ENCODE results near the gene FKBP5. TPM values are rescaled to one million over a fixed set of nuclear protein-coding genes. Genes with fewer than 3 reads are reported as not detected.

FKBP5 gene
- total RNA-seq, 1 experiment from 2014 or later = 12.4 TPM

DNA sequence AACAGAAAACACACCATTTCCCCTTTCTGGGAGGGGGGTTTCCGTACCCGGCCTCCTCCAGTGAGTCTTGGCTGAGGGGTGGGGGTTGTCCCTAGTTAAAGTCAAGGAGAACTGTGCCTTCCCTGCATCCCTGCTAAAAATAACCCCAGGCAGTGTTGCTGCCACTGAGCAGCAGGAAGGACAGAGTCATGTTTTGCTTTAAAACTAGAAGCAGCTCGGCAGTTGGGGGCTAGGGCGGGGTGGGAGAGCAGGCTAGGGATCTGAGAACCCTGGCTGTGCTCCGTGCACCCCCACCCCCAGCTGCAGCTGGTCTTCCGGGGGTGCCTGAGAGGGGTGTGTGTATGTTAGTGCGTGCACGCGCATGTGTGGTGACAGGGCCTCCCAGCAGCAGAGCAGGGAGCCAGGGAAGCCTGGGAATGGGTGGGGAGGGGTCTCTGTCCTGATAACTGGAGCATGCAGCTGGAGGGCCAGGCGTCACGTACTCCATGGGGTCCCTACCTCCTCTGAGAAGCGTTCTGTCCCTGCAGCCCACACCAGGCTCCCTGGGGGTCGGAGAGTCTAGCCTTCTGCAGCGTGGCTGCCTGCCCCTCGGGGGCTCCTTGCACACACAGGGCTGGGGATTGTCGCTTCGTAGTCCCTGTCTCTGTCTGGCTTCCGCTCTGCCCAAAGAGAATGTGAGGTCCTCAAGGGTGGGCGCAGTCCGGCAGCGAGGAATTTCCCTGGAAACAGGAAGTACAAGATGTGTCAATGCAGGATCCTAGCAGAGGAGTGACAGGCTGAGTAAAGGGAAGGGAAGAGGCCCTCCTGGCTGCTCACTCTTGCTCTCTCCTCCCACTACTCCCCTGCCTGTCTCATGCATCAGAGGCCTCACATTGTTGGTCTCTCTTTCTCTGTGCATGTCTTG lies 31.4 kb upstream of the FKBP5 start:
- Histone ChIP-seq H3F3A (ENCODE audit: low read length, unreplicated experiment) (no peaks in the 10 kb centered on the region), H2AFZ (ENCODE audit: low read length) (no peak overlapping the region), H3K36me3 (ENCODE audit: low read depth, low read length) (no peaks in the 10 kb centered on the region), H3K4me3 (ENCODE audit: low read length) (no peak overlapping the region), H3K27ac (ENCODE audit: low read length) (no peak overlapping the region), H3K27me3 (ENCODE audit: low read length) (no peaks in the 10 kb centered on the region), H3K79me2 (ENCODE audit: low read length) (no peaks in the 10 kb centered on the region), H3K9me2 (replicated peaks; ENCODE audit: low read length) (no peaks in the 10 kb centered on the region), H4K20me1 (ENCODE audit: low read length) (no peaks in the 10 kb centered on the region), H3K9me3 (ENCODE audit: low read length) (no peaks in the 10 kb centered on the region), H3K4me1 (ENCODE audit: insufficient read depth, low read length) (no peaks in the 10 kb centered on the region), H3K9ac (ENCODE audit: low read length) (no peak overlapping the region), H3K4me2 (ENCODE audit: low read length) (no peak overlapping the region)
- CTCF ChIA-PET = no interaction called here
- TF ChIP-seq, protein P1, sequence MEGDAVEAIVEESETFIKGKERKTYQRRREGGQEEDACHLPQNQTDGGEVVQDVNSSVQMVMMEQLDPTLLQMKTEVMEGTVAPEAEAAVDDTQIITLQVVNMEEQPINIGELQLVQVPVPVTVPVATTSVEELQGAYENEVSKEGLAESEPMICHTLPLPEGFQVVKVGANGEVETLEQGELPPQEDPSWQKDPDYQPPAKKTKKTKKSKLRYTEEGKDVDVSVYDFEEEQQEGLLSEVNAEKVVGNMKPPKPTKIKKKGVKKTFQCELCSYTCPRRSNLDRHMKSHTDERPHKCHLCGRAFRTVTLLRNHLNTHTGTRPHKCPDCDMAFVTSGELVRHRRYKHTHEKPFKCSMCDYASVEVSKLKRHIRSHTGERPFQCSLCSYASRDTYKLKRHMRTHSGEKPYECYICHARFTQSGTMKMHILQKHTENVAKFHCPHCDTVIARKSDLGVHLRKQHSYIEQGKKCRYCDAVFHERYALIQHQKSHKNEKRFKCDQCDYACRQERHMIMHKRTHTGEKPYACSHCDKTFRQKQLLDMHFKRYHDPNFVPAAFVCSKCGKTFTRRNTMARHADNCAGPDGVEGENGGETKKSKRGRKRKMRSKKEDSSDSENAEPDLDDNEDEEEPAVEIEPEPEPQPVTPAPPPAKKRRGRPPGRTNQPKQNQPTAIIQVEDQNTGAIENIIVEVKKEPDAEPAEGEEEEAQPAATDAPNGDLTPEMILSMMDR (conservative IDR thresholded peaks at IDR 0.05; ENCODE audit: low read depth, low read length) = no peak
- TF ChIP-seq EZH2 (IDR thresholded peaks at IDR 0.05; ENCODE audit: low read length, unreplicated experiment) (no peak), EZH2phosphoT487 (IDR thresholded peaks at IDR 0.05; ENCODE audit: borderline replicate concordance, low read length) (no peak)
- BruUV-seq (replicated peaks) = no TSS peak
- intact Hi-C loops (cut with micrococcal nuclease) = no loop called here
- no peak for ATAC-seq
- no peak for DNase-seq
- POLR2A ChIA-PET (ENCODE audit: unreplicated experiment) = no interaction called here

DNA sequence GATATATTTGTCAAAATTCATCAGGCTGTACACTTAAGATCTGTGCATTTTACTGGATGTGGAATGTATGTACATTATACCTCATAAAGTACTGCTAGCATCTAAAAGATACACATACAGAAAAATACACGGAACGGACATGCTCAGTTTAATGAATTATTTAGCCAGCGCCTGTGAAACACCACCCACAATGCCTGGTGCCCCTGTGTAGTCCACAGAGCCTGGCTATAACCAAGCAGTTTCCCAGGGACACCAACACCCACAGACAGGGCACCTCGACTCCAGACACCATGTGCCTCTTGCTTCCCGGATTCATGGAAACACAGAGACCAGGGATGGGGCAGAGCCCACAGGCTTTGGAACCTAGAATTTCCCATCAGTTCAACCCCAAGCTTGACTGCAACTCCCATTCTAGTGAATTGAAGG lies 30.7 kb upstream of the FKBP5 start:
- no peak overlapping the region for H2AFZ ChIP-seq (ENCODE audit: low read length)
- no peak for TF ChIP-seq EZH2phosphoT487 (IDR thresholded peaks at IDR 0.05; ENCODE audit: borderline replicate concordance, low read length)
- TF ChIP-seq, protein P1 (conservative IDR thresholded peaks at IDR 0.05; ENCODE audit: low read depth, low read length) = no peak
- no peak for TF ChIP-seq EZH2 (IDR thresholded peaks at IDR 0.05; ENCODE audit: low read length, unreplicated experiment)
- H4K20me1 ChIP-seq (ENCODE audit: low read length) = no peaks in the 10 kb centered on the region
- H3F3A ChIP-seq (ENCODE audit: low read length, unreplicated experiment) = no peaks in the 10 kb centered on the region
- H3K36me3 ChIP-seq (ENCODE audit: low read depth, low read length) = no peaks in the 10 kb centered on the region
- BruUV-seq (replicated peaks) = no TSS peak
- no peaks in the 10 kb centered on the region for H3K79me2 ChIP-seq (ENCODE audit: low read length)
- DNase-seq (no peak), ATAC-seq (no peak)
- no peaks in the 10 kb centered on the region for H3K9me2 ChIP-seq (replicated peaks; ENCODE audit: low read length)
- no peak overlapping the region for H3K9ac ChIP-seq (ENCODE audit: low read length)
- ChIA-PET CTCF (no interaction called here), POLR2A (ENCODE audit: unreplicated experiment) (no interaction called here)
- H3K27ac ChIP-seq (ENCODE audit: low read length) = no peak overlapping the region
- intact Hi-C loops (cut with micrococcal nuclease) = no loop called here
- no peaks in the 10 kb centered on the region for H3K4me1 ChIP-seq (ENCODE audit: insufficient read depth, low read length)
- H3K4me2 ChIP-seq (ENCODE audit: low read length) = no peak overlapping the region
- no peak overlapping the region for H3K4me3 ChIP-seq (ENCODE audit: low read length)
- no peaks in the 10 kb centered on the region for H3K9me3 ChIP-seq (ENCODE audit: low read length)
- no peaks in the 10 kb centered on the region for H3K27me3 ChIP-seq (ENCODE audit: low read length)

DNA sequence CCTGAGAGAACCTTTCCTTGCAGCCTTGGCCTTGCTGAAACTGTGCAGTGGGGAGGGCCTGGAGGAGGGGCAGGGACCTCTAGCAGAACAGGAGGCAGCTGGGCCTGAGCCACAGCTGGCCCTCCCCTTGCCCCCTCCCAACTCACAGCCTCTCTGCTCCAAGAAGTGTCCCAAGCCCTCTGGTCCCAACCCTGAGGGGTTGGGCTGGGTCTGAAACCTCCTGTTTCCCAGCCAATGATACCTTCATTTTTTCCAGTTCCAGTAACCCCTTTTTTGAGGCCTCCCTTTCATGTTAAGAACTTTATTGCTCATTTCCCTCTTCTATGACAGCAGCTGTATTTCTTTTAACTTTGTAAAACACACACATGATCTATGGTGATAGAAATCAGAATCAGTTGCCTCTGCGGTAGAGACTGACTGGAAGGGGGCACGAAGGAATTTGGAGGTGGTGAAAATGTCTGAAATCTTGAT lies 30.2 kb upstream of the FKBP5 start:
- Histone ChIP-seq H3K9me3 (ENCODE audit: low read length) (no peaks in the 10 kb centered on the region), H3K36me3 (ENCODE audit: low read depth, low read length) (no peaks in the 10 kb centered on the region), H3K4me3 (ENCODE audit: low read length) (no peak overlapping the region), H4K20me1 (ENCODE audit: low read length) (no peaks in the 10 kb centered on the region), H3F3A (ENCODE audit: low read length, unreplicated experiment) (no peaks in the 10 kb centered on the region), H3K27ac (ENCODE audit: low read length) (no peak overlapping the region), H3K9ac (ENCODE audit: low read length) (no peak overlapping the region), H3K4me2 (ENCODE audit: low read length) (no peak overlapping the region), H2AFZ (ENCODE audit: low read length) (no peak overlapping the region), H3K9me2 (replicated peaks; ENCODE audit: low read length) (no peaks in the 10 kb centered on the region), H3K79me2 (ENCODE audit: low read length) (no peaks in the 10 kb centered on the region), H3K27me3 (ENCODE audit: low read length) (no peaks in the 10 kb centered on the region), H3K4me1 (ENCODE audit: insufficient read depth, low read length) (no peaks in the 10 kb centered on the region)
- ATAC-seq (no peak), DNase-seq (no peak)
- no peak for TF ChIP-seq EZH2 (IDR thresholded peaks at IDR 0.05; ENCODE audit: low read length, unreplicated experiment)
- no peak for TF ChIP-seq EZH2phosphoT487 (IDR thresholded peaks at IDR 0.05; ENCODE audit: borderline replicate concordance, low read length)
- TF ChIP-seq, protein P1 (conservative IDR thresholded peaks at IDR 0.05; ENCODE audit: low read depth, low read length) = no peak
- CTCF ChIA-PET = no interaction called here
- BruUV-seq (replicated peaks) = no TSS peak
- intact Hi-C loops (cut with micrococcal nuclease) = no loop called here
- POLR2A ChIA-PET (ENCODE audit: unreplicated experiment) = no interaction called here

Data from PC-3 (cell line).